Activated CD4-positive, alpha-beta T cell treated with anti-CD3 and anti-CD28 coated beads, Interleukin-2, amount 50 U/mL, for 48 hours (primary cell): ENCODE results near the gene ANKS6.

Source experiments
- DNase-seq, 2 experiments: peaks; one replicate each; pipeline ENCODE4 v3.0.0-alpha.2; 2020

ANKS6 gene

GRCh38 chr9:98770717-98771116 is 25.6 kb downstream of the ANKS6 start:
- DNase-seq = no peak

DNA sequence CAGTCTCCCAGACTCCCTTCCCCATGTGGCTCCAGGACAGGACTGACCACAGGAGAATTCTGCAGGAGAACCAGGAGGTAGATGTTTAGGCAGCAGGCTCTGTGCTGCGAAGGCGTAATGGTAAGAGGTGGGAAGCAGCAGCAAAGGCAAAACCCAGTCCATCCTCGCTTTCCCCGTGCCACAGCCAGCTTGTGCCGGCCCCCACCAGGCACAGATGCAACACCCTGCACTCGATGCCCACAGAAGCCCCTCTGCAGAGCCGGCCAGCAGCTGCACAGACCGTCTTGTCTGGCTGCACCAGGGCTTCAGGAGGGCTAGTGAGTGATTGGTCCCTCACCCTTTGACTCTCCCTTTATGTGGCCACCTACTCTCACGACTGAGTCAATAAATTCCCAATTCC is 28.0 kb downstream of the ANKS6 start:
- DNase-seq = no peak

DNA sequence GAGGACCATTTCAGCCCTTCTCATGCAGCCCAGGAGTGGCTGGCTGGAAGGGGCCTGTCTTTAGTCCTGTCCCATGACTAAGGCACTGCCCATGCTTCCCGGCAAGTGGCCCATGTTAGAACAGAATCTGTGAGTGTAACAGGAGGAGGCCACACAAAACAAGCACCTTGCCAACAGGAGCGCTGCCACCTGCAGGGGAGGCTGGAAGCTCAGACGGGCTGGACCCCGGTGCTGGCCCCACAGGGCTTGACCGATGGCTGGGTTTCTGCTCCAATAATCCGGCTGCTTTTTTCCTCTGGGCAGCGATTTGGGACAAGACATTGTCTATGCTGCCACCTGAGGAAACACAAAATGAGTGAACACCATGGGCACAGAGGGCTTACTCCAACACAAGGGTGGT is 28.4 kb downstream of the ANKS6 start:
- no peak for DNase-seq

GRCh38 chr9:98767196-98767595 is 29.2 kb downstream of the ANKS6 start:
- no peak for DNase-seq

GRCh38 chr9:98766586-98766985 is 29.8 kb downstream of the ANKS6 start:
- no peak for DNase-seq

- DNase-seq = no peak
Observed at GRCh38 chr9:98765256-98765655, 31.1 kb downstream of the ANKS6 start.

- no peak for DNase-seq
Observed at GRCh38 chr9:98763986-98764745, 32.2 kb downstream of the ANKS6 start.

- DNase-seq = no peak
Observed at GRCh38 chr9:98760231-98760630, 36.1 kb downstream of the ANKS6 start.

DNA sequence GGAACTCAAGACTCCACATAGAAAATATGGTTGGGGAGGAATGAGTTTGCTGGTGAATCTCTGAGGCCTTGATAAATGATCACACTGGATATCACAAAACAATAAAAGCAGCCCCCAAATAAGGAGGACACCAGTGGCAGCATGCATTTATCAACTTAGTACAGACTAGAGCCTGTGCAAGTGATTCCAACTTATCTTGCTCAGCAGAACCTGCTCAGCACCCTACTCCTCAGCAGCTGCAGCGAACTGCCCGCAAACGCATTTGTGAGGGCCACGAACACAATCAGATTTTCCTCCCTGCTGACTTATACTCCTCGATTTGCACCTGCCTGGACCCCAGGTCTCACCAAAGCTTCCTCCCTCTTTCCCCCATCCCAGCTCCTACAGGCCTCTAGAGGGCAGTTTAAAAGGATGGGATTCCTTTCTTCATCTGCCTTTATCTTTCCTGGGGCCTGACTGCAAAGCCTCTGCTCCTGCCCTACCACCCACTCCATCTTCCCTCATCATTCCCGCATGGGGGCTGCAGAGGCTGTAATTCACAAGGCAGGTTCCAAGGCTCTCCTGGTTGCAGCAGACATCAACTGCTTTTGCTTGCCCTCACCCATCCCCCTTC is 41.2 kb downstream of the ANKS6 start:
- no peak for DNase-seq

- DNase-seq = no peak
Observed at GRCh38 chr9:98751210-98751609, 45.1 kb downstream of the ANKS6 start.

GRCh38 chr9:98750364-98751060 is 45.8 kb downstream of the ANKS6 start:
- no peak for DNase-seq

- DNase-seq = no peak
Observed at GRCh38 chr9:98747476-98747875, 48.9 kb downstream of the ANKS6 start.

- DNase-seq = no peak
Observed at GRCh38 chr9:98745470-98745869, 50.9 kb downstream of the ANKS6 start.

DNA sequence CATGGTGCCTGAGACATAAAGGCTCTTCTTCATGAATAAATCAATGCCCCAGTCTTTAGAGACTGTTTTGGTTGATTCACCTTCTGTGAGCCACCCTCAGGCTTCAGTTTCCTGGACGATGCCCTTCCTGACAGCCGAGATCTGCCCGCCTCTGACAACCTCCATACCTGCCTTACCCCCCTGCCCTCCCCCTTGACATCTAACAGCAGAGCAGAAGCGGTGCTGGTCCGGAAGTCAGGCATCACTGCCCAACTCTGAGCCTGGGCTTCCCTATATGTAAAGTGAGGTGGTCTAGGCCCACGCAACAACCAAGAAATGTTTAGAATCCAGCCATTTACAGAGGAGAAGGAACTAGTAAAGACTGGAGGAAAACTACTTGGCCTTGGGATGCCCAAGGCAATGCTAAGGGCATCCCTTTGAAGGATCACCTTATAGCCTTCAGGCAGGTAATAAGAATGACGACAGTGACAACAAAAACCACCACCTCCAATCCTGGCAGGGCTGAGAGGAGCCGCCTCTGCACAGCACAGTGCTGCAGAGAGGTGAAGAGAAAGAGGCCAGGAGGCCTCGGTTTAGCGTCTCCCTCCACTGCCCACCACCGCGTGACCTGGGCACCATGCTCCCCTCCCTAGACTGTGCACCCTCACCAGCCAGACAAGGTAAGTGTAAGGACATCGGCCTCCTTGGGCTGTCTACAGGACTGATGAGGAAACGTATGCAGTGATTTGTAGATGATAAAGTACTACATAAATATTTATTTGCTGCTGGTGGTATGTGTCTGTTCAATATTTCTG is 52.3 kb downstream of the ANKS6 start:
- no peak for DNase-seq

DNA sequence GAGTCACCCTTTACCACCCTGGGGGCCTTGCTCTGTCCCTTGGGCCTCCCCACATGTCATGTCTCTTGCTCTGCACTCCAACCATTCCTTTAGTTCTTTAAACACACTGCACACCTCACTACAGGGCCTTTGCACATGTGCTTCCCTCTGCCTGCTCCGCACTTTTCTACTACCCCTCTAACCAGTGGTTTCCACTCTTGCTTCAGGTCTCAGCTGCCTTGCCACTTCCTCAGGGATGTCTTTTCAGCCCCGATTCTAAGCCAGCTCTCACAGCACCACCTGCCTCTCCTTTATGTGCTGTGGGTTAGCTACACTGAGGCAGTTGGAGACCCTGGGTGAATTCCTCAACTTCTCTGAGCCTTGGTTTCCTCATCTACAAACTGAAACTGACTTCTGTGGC is 53.0 kb downstream of the ANKS6 start:
- DNase-seq = no peak

- DNase-seq = no peak
Observed at GRCh38 chr9:98742325-98743280, 53.8 kb downstream of the ANKS6 start.

GRCh38 chr9:98740226-98740881 is 56.0 kb downstream of the ANKS6 start:
- no peak for DNase-seq

DNA sequence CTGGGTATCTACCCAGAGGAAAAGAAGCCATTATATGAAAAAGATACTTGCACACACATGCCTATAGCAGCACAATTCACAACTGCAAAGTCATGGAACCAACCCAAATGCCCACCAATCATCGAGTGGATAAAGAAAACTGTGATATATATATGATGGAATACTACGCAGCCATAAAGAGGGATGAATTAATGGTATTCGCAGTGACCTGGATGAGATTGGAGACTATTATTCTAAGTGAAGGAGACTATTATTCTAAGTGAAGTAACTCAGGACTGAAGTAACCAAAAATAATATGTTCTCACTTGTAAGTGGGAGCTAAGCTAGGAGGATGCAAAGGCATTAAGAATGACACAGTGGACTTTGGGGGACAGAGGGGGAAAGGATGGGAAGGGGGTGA is 57.6 kb downstream of the ANKS6 start:
- DNase-seq = no peak

- DNase-seq = no peak
Observed at GRCh38 chr9:98736226-98736625, 60.1 kb downstream of the ANKS6 start.

GRCh38 chr9:98732801-98733200 is 63.6 kb downstream of the ANKS6 start:
- no peak for DNase-seq

- no peak for DNase-seq
Observed at GRCh38 chr9:98732091-98732490, 64.3 kb downstream of the ANKS6 start.

DNA sequence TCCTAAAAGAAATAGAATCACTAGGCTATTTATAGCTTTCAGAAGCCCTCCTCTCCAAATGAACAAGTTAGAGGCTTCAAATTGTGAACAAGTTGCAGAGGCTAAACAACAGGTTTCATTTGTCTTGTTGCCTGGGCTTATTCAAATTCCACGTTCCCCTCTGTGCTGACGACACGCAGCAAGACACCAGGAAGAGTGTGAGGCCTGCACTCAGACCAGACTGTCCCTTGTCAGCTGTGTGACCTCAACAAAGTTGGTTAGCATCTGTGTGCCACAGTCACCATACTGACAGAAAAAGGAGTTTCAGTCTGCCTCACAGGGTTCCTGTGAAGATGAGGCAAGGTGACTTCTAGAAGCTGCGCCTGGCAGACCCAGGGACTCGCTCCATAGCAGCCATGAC is 65.5 kb downstream of the ANKS6 start:
- DNase-seq = no peak
